Measurements from ENCODE around the gene KANSL1L. TPM values are rescaled to one million over a fixed set of nuclear protein-coding genes. Genes with fewer than 3 reads are reported as not detected.
A peak's percentile ranks its signal among the peaks of the same experiment; 100 is the strongest.

Gene KANSL1L
- total and polyA plus RNA-seq, 2 experiments from 2014 or later: 2.6 to 13.2 TPM

DNA sequence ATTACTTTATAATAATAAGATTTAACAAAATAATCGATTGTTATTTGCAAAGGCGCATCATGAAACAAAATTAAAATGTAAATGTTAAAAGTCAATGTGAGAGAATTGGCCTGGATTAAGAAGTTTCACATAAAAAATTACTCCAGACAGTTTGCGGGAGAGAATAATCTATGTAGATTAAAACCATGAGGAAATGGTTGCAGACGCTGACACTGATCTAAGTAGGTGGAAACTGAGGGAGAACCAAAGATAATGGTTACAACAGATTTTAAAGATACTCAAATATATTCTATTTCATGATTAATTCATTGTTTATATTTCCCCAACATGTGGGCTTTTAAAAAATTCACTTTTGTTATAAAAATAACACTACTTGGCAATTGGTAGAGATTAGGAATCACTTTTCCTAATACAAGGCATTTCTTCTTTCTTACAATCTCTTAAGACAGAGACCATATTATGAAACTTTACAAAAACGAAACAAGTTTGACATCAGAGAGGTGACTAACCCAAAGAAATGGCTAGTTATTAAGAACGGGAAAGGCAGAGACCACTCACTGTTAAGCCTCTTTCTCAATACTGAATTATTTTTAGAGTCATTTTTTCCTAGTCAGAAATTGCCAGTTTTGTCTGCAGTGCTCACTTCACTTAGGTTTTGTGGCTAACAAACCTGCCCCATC, 1.6 kb downstream of the KANSL1L start:
- DNase-seq: peak; percentile 92
- Histone ChIP-seq H3K27ac (peak overlapping the region; percentile 100), H3K9me3 (ENCODE audit: low read depth) (no peaks in the 10 kb centered on the region), H3K79me2 (ENCODE audit: insufficient read depth) (peaks cover 45% of the 10 kb centered on the region), H3F3A (ENCODE audit: insufficient read depth) (peaks cover 39% of the 10 kb centered on the region), H3K4me2 (ENCODE audit: unreplicated experiment) (peak overlapping the region; percentile 96), H3K9me2 (ENCODE audit: insufficient read depth) (no peaks in the 10 kb centered on the region), H3K4me1 (ENCODE audit: insufficient read depth) (peaks cover 26% of the 10 kb centered on the region), H2AFZ (peak overlapping the region; percentile 87), H3K9ac (peak overlapping the region; percentile 99), H3K4me3 (peak overlapping the region; percentile 92), H3K36me3 (ENCODE audit: low read depth) (no peaks in the 10 kb centered on the region), H4K20me1 (ENCODE audit: insufficient read depth) (no peaks in the 10 kb centered on the region), H3K27me3 (replicated peaks; ENCODE audit: insufficient read depth) (no peaks in the 10 kb centered on the region)
- 9 to 11% methylated on average over 6 of the region's 6 CpGs for WGBS, 2 experiments (ENCODE audit: low coverage in 1 of 2, low lambda C conversion rate in 2 of 2, missing lambda C conversion rate in 2 of 2)
- in situ Hi-C loops (cut with MboI): no loop called here
- no peak for TF ChIP-seq EZH2 (IDR thresholded peaks at IDR 0.05; ENCODE audit: insufficient read depth, poor library complexity, severe bottlenecking)
- TF ChIP-seq EZH2phosphoT487 (IDR thresholded peaks at IDR 0.05; ENCODE audit: insufficient read depth, low read depth): no peak

DNA sequence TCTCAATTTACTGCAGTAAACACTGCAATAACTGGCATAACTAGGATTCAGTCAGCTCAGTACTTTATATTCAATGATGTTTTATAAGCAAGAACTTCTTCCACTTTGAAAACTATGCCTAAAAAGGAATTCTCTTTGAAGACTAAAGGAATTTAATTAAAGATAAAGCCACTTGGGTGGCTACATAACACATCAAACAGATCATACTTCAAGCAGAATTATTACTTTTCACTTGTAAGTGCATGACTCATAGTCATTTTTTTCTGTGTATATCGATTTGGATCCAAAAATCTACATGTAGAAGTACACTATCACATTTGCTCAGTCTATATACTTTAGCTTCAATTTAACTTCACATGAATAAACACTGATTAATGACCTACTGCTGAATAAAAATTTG, 4.0 kb downstream of the KANSL1L start:
- in situ Hi-C loops (cut with MboI): no loop called here
- no peak for TF ChIP-seq EZH2phosphoT487 (IDR thresholded peaks at IDR 0.05; ENCODE audit: insufficient read depth, low read depth)
- no peak for TF ChIP-seq EZH2 (IDR thresholded peaks at IDR 0.05; ENCODE audit: insufficient read depth, poor library complexity, severe bottlenecking)
- H3K36me3 ChIP-seq (ENCODE audit: low read depth): no peaks in the 10 kb centered on the region
- no peaks in the 10 kb centered on the region for H3K9me2 ChIP-seq (ENCODE audit: insufficient read depth)
- 0 to 6% methylated on average over 1 of the region's 1 CpG for WGBS, 2 experiments (ENCODE audit: low coverage in 1 of 2, low lambda C conversion rate in 2 of 2, missing lambda C conversion rate in 2 of 2)
- H3K9me3 ChIP-seq (ENCODE audit: low read depth): no peaks in the 10 kb centered on the region
- no peaks in the 10 kb centered on the region for H4K20me1 ChIP-seq (ENCODE audit: insufficient read depth)
- peaks cover 36% of the 10 kb centered on the region for H3F3A ChIP-seq (ENCODE audit: insufficient read depth)
- peak overlapping the region; percentile 16; the same call in 1 of the 2 replicates for H2AFZ ChIP-seq
- DNase-seq: peak; percentile 32
- peaks cover 26% of the 10 kb centered on the region for H3K4me1 ChIP-seq (ENCODE audit: insufficient read depth)
- H3K27ac ChIP-seq: no peak overlapping the region
- no peak overlapping the region for H3K9ac ChIP-seq
- 0 out of 2 replicates have a peak overlapping the region, but pooled peaks have one; percentile 7 for H3K4me3 ChIP-seq
- H3K79me2 ChIP-seq (ENCODE audit: insufficient read depth): peaks cover 60% of the 10 kb centered on the region
- H3K27me3 ChIP-seq (replicated peaks; ENCODE audit: insufficient read depth): no peaks in the 10 kb centered on the region
- H3K4me2 ChIP-seq (ENCODE audit: unreplicated experiment): peak overlapping the region; percentile 48

DNA sequence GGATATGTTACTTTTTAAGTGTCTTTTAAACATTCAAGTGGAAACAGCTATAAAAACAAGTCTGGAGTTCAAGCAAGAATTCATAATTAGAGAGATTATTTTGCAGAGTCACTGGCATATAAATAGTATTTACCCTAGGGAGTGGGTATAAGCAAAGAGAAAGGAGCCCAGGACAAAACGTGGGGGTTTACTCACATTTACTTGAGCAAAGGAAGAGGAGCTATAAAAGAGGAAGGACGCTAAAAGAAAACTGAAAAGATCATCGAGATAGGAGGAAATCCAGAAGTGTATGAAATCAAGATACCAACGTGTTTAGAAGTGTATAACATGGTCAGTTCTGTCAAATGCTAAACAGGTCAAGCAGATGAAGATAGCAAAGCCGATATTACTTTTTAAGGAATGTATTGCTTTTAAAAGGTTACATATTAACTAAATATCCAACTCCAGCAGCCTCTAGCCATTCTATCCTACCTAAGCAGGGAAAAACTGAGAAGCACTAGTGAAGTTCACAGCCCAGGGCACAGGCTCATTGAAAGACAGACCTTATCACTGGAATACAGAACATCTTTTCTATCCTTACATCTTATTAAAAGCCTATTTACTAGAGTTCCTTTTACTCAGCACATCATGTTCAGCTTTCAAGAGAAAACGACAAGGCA, 8.6 kb downstream of the KANSL1L start:
- Histone ChIP-seq H3K9me2 (ENCODE audit: insufficient read depth) (no peaks in the 10 kb centered on the region), H4K20me1 (ENCODE audit: insufficient read depth) (no peaks in the 10 kb centered on the region), H2AFZ (no peak overlapping the region), H3K36me3 (ENCODE audit: low read depth) (no peaks in the 10 kb centered on the region), H3K9ac (no peak overlapping the region), H3K9me3 (ENCODE audit: low read depth) (no peaks in the 10 kb centered on the region), H3F3A (ENCODE audit: insufficient read depth) (no peaks in the 10 kb centered on the region; the same call in 1 of the 2 replicates), H3K79me2 (ENCODE audit: insufficient read depth) (peaks cover 44% of the 10 kb centered on the region), H3K4me1 (ENCODE audit: insufficient read depth) (peaks cover 11% of the 10 kb centered on the region; the same call in 1 of the 2 replicates), H3K27ac (no peak overlapping the region), H3K27me3 (replicated peaks; ENCODE audit: insufficient read depth) (no peaks in the 10 kb centered on the region), H3K4me2 (ENCODE audit: unreplicated experiment) (no peak overlapping the region), H3K4me3 (no peak overlapping the region)
- DNase-seq: no peak
- in situ Hi-C loops (cut with MboI): no loop called here
- WGBS, 2 experiments (ENCODE audit: low coverage in 1 of 2, low lambda C conversion rate in 2 of 2, missing lambda C conversion rate in 2 of 2): 72 to 75% methylated on average over 6 of the region's 6 CpGs
- no peak for TF ChIP-seq EZH2phosphoT487 (IDR thresholded peaks at IDR 0.05; ENCODE audit: insufficient read depth, low read depth)
- no peak for TF ChIP-seq EZH2 (IDR thresholded peaks at IDR 0.05; ENCODE audit: insufficient read depth, poor library complexity, severe bottlenecking)

DNA sequence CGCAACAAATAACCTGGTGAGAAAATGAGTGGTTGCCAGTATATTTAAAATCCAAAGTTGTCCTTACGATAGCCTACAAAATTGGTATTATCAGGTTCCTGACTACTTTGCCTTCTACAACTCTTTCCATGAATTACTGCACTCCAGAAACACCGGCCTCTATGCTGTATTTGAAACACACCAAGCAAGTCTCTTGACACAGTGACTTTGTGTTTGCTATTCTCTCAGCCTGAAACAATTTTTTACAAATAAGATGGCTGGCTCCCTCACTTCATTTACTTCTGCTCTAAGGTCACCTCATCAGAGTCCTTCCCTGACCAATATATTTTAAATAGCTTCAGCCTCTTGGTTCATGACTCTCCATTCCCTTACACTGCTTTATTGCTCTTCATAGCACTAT, 12.2 kb downstream of the KANSL1L start:
- Histone ChIP-seq H3K4me2 (ENCODE audit: unreplicated experiment) (no peak overlapping the region), H3K4me3 (no peak overlapping the region), H3K27me3 (replicated peaks; ENCODE audit: insufficient read depth) (no peaks in the 10 kb centered on the region), H3F3A (ENCODE audit: insufficient read depth) (no peaks in the 10 kb centered on the region), H3K9me3 (ENCODE audit: low read depth) (no peaks in the 10 kb centered on the region), H2AFZ (no peak overlapping the region), H3K9me2 (ENCODE audit: insufficient read depth) (no peaks in the 10 kb centered on the region), H3K4me1 (ENCODE audit: insufficient read depth) (no peaks in the 10 kb centered on the region), H3K27ac (no peak overlapping the region), H3K79me2 (ENCODE audit: insufficient read depth) (peaks cover 13% of the 10 kb centered on the region), H3K36me3 (ENCODE audit: low read depth) (no peaks in the 10 kb centered on the region), H4K20me1 (ENCODE audit: insufficient read depth) (no peaks in the 10 kb centered on the region), H3K9ac (no peak overlapping the region)
- in situ Hi-C loops (cut with MboI): no loop called here
- TF ChIP-seq EZH2 (IDR thresholded peaks at IDR 0.05; ENCODE audit: insufficient read depth, poor library complexity, severe bottlenecking) (no peak), EZH2phosphoT487 (IDR thresholded peaks at IDR 0.05; ENCODE audit: insufficient read depth, low read depth) (no peak)
- WGBS, 2 experiments (ENCODE audit: low coverage in 1 of 2, low lambda C conversion rate in 2 of 2, missing lambda C conversion rate in 2 of 2): 98% methylated on average over 3 of the region's 3 CpGs
- DNase-seq: no peak

Data from GM23248 (cell line).